GM12878 (cell line): ENCODE results near the gene IMP3.

ENCODE experiments used
- BACH1 ChIP-seq: fragments of 450-650 bp; IDR thresholded peaks from 2 replicates; pipeline ENCODE4 v1.6.1; 2017; ENCODE audit warnings: mild to moderate bottlenecking, borderline replicate concordance
- EED ChIP-seq: sonication (generic); IDR thresholded peaks from 2 replicates; pipeline ENCODE4 v1.6.1; 2016; ENCODE audit warnings: antibody characterized with exemption, low read depth
- FOXM1 ChIP-seq: IDR thresholded peaks from 2 replicates; pipeline ENCODE4 v1.6.1; 2012; ENCODE audit warnings: low read depth, mild to moderate bottlenecking, inconsistent platforms, low read length, moderate library complexity
- MTA2 ChIP-seq: fragments of 450-650 bp; IDR thresholded peaks from 2 replicates; pipeline ENCODE4 v1.6.1; 2016; ENCODE audit warnings: low read depth, mild to moderate bottlenecking, moderate library complexity
- POLR2A ChIP-seq: IDR thresholded peaks from 2 replicates; pipeline ENCODE4 v1.6.1; 2011; ENCODE audit warnings: low read depth, mild to moderate bottlenecking, low read length
- RFX5 ChIP-seq: IDR thresholded peaks from 2 replicates; pipeline ENCODE4 v1.6.1; 2011; ENCODE audit warnings: low read depth, low read length, improper control_type of control experiment
- SMAD1 ChIP-seq: fragments of 450-650 bp; IDR thresholded peaks from 2 replicates; pipeline ENCODE4 v1.6.1; 2018; ENCODE audit warnings: mild to moderate bottlenecking, low read depth; ENCODE audit not compliant: partially characterized antibody
- SP1 ChIP-seq: IDR thresholded peaks from one replicate; pipeline ENCODE4 v1.6.1; 2011; ENCODE audit warnings: low read depth, low read length
- SREBF2 ChIP-seq: IDR thresholded peaks from 2 replicates; pipeline ENCODE4 v1.6.1; 2012; ENCODE audit warnings: mild to moderate bottlenecking, low read length
- TF ChIP-seq, protein P1 (sequence below): fragments of 450-650 bp; formaldehyde crosslinking; IDR thresholded peaks from 2 replicates; pipeline ENCODE4 v1.5.0; 2022; ENCODE audit warnings: mild to moderate bottlenecking, missing genetic modification characterization
- TF ChIP-seq, protein P2 (sequence below): IDR thresholded peaks from 2 replicates; pipeline ENCODE4 v1.6.1; 2012; ENCODE audit warnings: low read depth, low read length, improper control_type of control experiment
- TF ChIP-seq, protein P3 (sequence below), 3 experiments: IDR thresholded peaks in 2 of 3; conservative IDR thresholded peaks in 1 of 3; 2 replicates each; pipeline ENCODE4 v1.5.1; 2011; ENCODE audit warnings: low read depth in 3 of 3, low read length in 3 of 3, mild to moderate bottlenecking in 3 of 3, control low read depth in 2 of 3, moderate library complexity in 2 of 3, inconsistent platforms in 1 of 3, mixed read lengths in 1 of 3; ENCODE audit not compliant: control insufficient read depth in 2 of 3, insufficient read depth in 1 of 3; ENCODE audit errors: extremely low read depth in 1 of 3

DNA sequence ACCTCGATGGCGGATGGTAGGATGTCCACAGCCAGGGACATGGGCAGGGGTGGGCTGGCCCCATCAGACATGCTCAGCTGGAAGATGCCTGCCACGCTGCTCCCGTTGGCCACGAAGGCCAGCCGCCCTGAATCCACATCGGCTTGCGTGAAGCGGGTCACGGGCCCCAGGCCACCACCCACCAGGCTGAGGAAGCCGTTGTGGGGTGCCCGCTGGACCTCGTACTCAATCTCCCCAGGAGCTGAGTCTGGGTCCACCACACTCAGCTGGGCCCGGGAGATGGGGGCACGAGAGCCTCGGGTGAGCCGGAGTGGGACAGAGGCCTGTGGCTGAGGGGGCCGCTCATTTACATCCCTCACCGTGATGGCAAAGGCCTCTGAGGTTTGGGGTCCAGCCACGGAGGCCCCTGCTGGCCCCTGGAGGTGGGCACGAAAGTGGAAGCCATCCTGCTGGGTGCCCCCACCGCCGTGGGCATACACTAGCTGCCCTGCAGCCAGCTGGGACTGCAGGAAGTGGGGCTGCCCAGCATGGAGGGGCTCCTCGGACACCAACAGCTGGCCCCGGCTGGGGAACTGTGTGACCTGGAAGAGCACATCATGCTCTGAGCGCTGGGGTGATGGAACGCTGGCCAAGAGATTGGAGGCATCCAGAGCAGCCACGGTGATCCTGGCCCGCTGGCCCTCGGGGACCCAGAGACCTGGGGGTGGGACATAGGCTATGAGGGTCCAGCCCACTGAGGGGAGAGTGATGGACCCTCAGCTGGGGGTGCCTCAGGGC lies 36.9 kb upstream of the IMP3 start:
- TF ChIP-seq, protein P1, sequence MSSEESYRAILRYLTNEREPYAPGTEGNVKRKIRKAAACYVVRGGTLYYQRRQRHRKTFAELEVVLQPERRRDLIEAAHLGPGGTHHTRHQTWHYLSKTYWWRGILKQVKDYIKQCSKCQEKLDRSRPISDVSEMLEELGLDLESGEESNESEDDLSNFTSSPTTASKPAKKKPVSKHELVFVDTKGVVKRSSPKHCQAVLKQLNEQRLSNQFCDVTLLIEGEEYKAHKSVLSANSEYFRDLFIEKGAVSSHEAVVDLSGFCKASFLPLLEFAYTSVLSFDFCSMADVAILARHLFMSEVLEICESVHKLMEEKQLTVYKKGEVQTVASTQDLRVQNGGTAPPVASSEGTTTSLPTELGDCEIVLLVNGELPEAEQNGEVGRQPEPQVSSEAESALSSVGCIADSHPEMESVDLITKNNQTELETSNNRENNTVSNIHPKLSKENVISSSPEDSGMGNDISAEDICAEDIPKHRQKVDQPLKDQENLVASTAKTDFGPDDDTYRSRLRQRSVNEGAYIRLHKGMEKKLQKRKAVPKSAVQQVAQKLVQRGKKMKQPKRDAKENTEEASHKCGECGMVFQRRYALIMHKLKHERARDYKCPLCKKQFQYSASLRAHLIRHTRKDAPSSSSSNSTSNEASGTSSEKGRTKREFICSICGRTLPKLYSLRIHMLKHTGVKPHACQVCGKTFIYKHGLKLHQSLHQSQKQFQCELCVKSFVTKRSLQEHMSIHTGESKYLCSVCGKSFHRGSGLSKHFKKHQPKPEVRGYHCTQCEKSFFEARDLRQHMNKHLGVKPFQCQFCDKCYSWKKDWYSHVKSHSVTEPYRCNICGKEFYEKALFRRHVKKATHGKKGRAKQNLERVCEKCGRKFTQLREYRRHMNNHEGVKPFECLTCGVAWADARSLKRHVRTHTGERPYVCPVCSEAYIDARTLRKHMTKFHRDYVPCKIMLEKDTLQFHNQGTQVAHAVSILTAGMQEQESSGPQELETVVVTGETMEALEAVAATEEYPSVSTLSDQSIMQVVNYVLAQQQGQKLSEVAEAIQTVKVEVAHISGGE: no peak
- no peak for TF ChIP-seq POLR2A
- TF ChIP-seq, protein P2, sequence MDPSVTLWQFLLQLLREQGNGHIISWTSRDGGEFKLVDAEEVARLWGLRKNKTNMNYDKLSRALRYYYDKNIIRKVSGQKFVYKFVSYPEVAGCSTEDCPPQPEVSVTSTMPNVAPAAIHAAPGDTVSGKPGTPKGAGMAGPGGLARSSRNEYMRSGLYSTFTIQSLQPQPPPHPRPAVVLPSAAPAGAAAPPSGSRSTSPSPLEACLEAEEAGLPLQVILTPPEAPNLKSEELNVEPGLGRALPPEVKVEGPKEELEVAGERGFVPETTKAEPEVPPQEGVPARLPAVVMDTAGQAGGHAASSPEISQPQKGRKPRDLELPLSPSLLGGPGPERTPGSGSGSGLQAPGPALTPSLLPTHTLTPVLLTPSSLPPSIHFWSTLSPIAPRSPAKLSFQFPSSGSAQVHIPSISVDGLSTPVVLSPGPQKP: no peak
- no peak for TF ChIP-seq SP1
- TF ChIP-seq BACH1: no peak
- TF ChIP-seq SREBF2: no peak
- no peak for TF ChIP-seq FOXM1
- no peak for TF ChIP-seq RFX5
- no peak for TF ChIP-seq MTA2
- no peak for TF ChIP-seq SMAD1
- TF ChIP-seq, protein P3, sequence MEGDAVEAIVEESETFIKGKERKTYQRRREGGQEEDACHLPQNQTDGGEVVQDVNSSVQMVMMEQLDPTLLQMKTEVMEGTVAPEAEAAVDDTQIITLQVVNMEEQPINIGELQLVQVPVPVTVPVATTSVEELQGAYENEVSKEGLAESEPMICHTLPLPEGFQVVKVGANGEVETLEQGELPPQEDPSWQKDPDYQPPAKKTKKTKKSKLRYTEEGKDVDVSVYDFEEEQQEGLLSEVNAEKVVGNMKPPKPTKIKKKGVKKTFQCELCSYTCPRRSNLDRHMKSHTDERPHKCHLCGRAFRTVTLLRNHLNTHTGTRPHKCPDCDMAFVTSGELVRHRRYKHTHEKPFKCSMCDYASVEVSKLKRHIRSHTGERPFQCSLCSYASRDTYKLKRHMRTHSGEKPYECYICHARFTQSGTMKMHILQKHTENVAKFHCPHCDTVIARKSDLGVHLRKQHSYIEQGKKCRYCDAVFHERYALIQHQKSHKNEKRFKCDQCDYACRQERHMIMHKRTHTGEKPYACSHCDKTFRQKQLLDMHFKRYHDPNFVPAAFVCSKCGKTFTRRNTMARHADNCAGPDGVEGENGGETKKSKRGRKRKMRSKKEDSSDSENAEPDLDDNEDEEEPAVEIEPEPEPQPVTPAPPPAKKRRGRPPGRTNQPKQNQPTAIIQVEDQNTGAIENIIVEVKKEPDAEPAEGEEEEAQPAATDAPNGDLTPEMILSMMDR (IDR thresholded peaks at IDR 0.05 in 2 of 3, conservative IDR thresholded peaks at IDR 0.05 in 1 of 3; ENCODE audit: control insufficient read depth in 2 of 3, extremely low read depth in 1 of 3, insufficient read depth in 1 of 3, low read depth in 3 of 3, low read length in 3 of 3): no peak
- no peak for TF ChIP-seq EED
